HepG2 (cell line): Measurements from ENCODE around the gene MTRFR. TPM values are rescaled to one million over a fixed set of nuclear protein-coding genes. Genes with fewer than 3 reads are reported as not detected.
A peak's percentile ranks its signal among the peaks of the same experiment; 100 is the strongest.

Experiments
- AGO1 ChIP-seq: fragments of 200-400 bp; formaldehyde crosslinking; IDR thresholded peaks from 2 replicates; pipeline ENCODE4 v1.6.1; 2017; ENCODE audit warnings: mild to moderate bottlenecking, low read depth, low read length, moderate library complexity; ENCODE audit not compliant: poor library complexity, severe bottlenecking
- CBX5 ChIP-seq: sonication (generic); formaldehyde crosslinking; IDR thresholded peaks from 2 replicates; pipeline ENCODE4 v1.4.0; 2020; ENCODE audit warnings: missing genetic modification reagents, borderline replicate concordance
- ERF ChIP-seq: IDR thresholded peaks from 2 replicates; pipeline ENCODE4 v1.6.1; 2018; ENCODE audit warnings: missing biosample characterization, missing genetic modification reagents
- HIC2 ChIP-seq: sonication (generic); formaldehyde crosslinking; IDR thresholded peaks from 2 replicates; pipeline ENCODE4 v1.9.0; 2022; ENCODE audit warnings: low read depth, missing genetic modification reagents
- HNF1B ChIP-seq: sonication (generic); formaldehyde crosslinking; IDR thresholded peaks from 2 replicates; pipeline ENCODE4 v1.5.1; 2020; ENCODE audit warnings: mild to moderate bottlenecking, moderate library complexity, missing genetic modification reagents
- HNRNPL ChIP-seq: fragments of 200-400 bp; formaldehyde crosslinking; IDR thresholded peaks from 2 replicates; pipeline ENCODE4 v1.6.1; 2017; ENCODE audit warnings: mild to moderate bottlenecking, low read depth, low read length
- MXD3 ChIP-seq: IDR thresholded peaks from 2 replicates; pipeline ENCODE4 v1.6.1; 2016; ENCODE audit warnings: mild to moderate bottlenecking, missing biosample characterization, missing genetic modification reagents
- POLR2A ChIP-seq, 2 experiments: IDR thresholded peaks; 2 replicates each; pipeline ENCODE4 v1.6.1; 2011; ENCODE audit warnings: low read depth in 2 of 2, low read length in 2 of 2, mild to moderate bottlenecking in 1 of 2, moderate library complexity in 1 of 2; ENCODE audit not compliant: insufficient read depth in 1 of 2
- SALL1 ChIP-seq: sonication (generic); formaldehyde crosslinking; IDR thresholded peaks from 2 replicates; pipeline ENCODE4 v1.8.0; 2022; ENCODE audit warnings: mild to moderate bottlenecking, missing genetic modification reagents
- ZNF547 ChIP-seq: sonication (generic); formaldehyde crosslinking; IDR thresholded peaks from 2 replicates; pipeline ENCODE4 v1.5.1; 2020; ENCODE audit warnings: mild to moderate bottlenecking, missing genetic modification reagents
- ZNF605 ChIP-seq: sonication (generic); formaldehyde crosslinking; IDR thresholded peaks from 2 replicates; pipeline ENCODE4 v1.8.0; 2022; ENCODE audit warnings: mild to moderate bottlenecking, missing genetic modification reagents
- ZNF770 ChIP-seq: sonication (generic); formaldehyde crosslinking; IDR thresholded peaks from 2 replicates; pipeline ENCODE4 v1.5.0; 2020; ENCODE audit warnings: mild to moderate bottlenecking, missing genetic modification reagents
- polyA plus RNA-seq, 8 experiments: library from polyadenylated mRNA; depleted of rRNA in 3 of 8; stranded (reverse) in 7 of 8; unstranded in 1 of 8; fragments of >200 nt; fragmentation: Illumina TruSeq in 4 of 8; extraction: Trizol in 4 of 8; gene quantifications; 2 replicates each; pipeline versions ENCODE4 v1.2.1 to v1.2.3, GENCODE V29; 2011 to 2016; ENCODE audit warnings: low read depth in 4 of 8, missing spikeins in 1 of 8, mixed read lengths in 1 of 8; ENCODE audit not compliant: insufficient read depth in 1 of 8
- total RNA-seq, 5 experiments: library from RNA; depleted of rRNA; stranded (reverse); fragments of >200 nt; fragmentation: Illumina TruSeq; extraction: Trizol; gene quantifications; 2 replicates each; pipeline ENCODE4 v1.2.3, GENCODE V29; 2016; ENCODE audit warnings: low read depth in 1 of 5

Gene MTRFR
- total and polyA plus RNA-seq, 2 of the 13 experiments (the other 11 are each of a cell fraction or from before 2014, with no cell fraction given), result 7.1 to 9.9 TPM

- TF ChIP-seq ZNF770 (CRISPR knock-in tag) (0 out of 2 replicates have a peak, but pooled peaks have one; percentile 15), ZNF547 (0 out of 2 replicates have a peak, but pooled peaks have one; percentile 17), HIC2 (CRISPR knock-in tag) (peak; percentile 61; the same call in 1 of the 2 replicates), ZNF605 (0 out of 2 replicates have a peak, but pooled peaks have one; percentile 8), MXD3 (CRISPR knock-in tag) (0 out of 2 replicates have a peak, but pooled peaks have one; percentile 7), ERF (CRISPR knock-in tag) (peak; percentile 34; the same call in 1 of the 2 replicates), HNF1B (CRISPR knock-in tag) (no peak), POLR2A (IDR thresholded peaks at IDR 0.05; ENCODE audit: insufficient read depth in 1 of 2, low read depth in 2 of 2, low read length in 2 of 2) (peak in 1 of 2 experiments; percentile 50; a peak in 1 of 4 replicates), HNRNPL (peak; percentile 98), CBX5 (CRISPR knock-in tag) (peak; percentile 72; the same call in 1 of the 2 replicates), AGO1 (peak; percentile 19), SALL1 (CRISPR knock-in tag) (peak; percentile 37)
These were observed 36.6 kb downstream of the MTRFR start (continued) for GRCh38 chr12:123269896-123270213.
